B cell (primary cell): ENCODE measurements around the gene SLF2. TPM values are rescaled to one million over a fixed set of nuclear protein-coding genes. Genes with fewer than 3 reads are reported as not detected.

ENCODE experiments used
- ATAC-seq: fragments of 200-7000 bp; cut with Tn5 transposase; one replicate; pipeline ENCODE4 v1.10.0; 2021; ENCODE audit warnings: low read depth, mild to moderate bottlenecking, moderate number of reproducible peaks, moderate library complexity
- CTCF ChIA-PET: fragments of 350-600 bp; sonication (Branson Sonifier 250); formaldehyde crosslinking; loops from one replicate; lab custom pipeline; 2021; ENCODE audit warnings: antibody characterized with exemption, inconsistent platforms; lab: Charles Lee
- POLR2A ChIA-PET: fragments of 350-600 bp; sonication (Branson Sonifier 250); formaldehyde crosslinking; loops from one replicate; lab custom pipeline; 2021; ENCODE audit warnings: antibody characterized with exemption; lab: Charles Lee
- DNase-seq: peaks from one replicate; pipeline ENCODE4 v3.0.0; 2013
- H2AFZ ChIP-seq: 2 replicates; pipeline ENCODE4 v1.6.1; 2012; ENCODE audit warnings: mild to moderate bottlenecking, low read depth, low read length; ENCODE audit not compliant: insufficient read depth, poor library complexity, severe bottlenecking
- H3K27ac ChIP-seq, 2 donors: 1 replicate in 1 of 2; 2 replicates in 1 of 2; pipeline ENCODE4 v1.5.1; 2012 to 2013; ENCODE audit warnings: low read length in 2 of 2, mild to moderate bottlenecking in 2 of 2, moderate library complexity in 1 of 2
- H3K27me3 ChIP-seq, 4 experiments: fragments of 200-600 bp in 1 of 4; sonication (generic) in 1 of 4; replicated peaks in 1 of 4; 1 replicate in 2 of 4; 2 replicates in 2 of 4; pipeline versions ENCODE4 v1.6.1 to v1.7.0; 2013 to 2016; ENCODE audit warnings: low read length in 3 of 4, mild to moderate bottlenecking in 2 of 4, mixed read lengths in 1 of 4, moderate library complexity in 1 of 4; ENCODE audit not compliant: insufficient read depth in 4 of 4, control insufficient read depth in 3 of 4; ENCODE audit errors: control extremely low read depth in 1 of 4
- H3K36me3 ChIP-seq, 2 experiments: replicated peaks in 1 of 2; 1 replicate in 1 of 2; 2 replicates in 1 of 2; pipeline versions ENCODE4 v1.6.1 to v1.7.1; 2013; ENCODE audit warnings: low read length in 1 of 2; ENCODE audit not compliant: insufficient read depth in 2 of 2, control insufficient read depth in 1 of 2; ENCODE audit errors: control extremely low read depth in 1 of 2, extremely low read depth in 1 of 2
- H3K4me1 ChIP-seq, 2 donors: fragments of 200-600 bp in 1 of 2; sonication (generic) in 1 of 2; 1 replicate in 1 of 2; 2 replicates in 1 of 2; pipeline versions ENCODE4 v1.5.1 to v1.6.1; 2013 to 2017; ENCODE audit warnings: low read length in 2 of 2; ENCODE audit not compliant: control insufficient read depth in 2 of 2, insufficient read depth in 2 of 2
- H3K4me2 ChIP-seq: replicated peaks from 2 replicates; pipeline ENCODE3; 2012; ENCODE audit warnings: mild to moderate bottlenecking, low read depth, low read length; ENCODE audit not compliant: poor library complexity, severe bottlenecking
- H3K4me3 ChIP-seq, 5 experiments: fragments of 200-600 bp in 1 of 5; sonication (generic) in 1 of 5; 1 replicate in 3 of 5; 2 replicates in 2 of 5; pipeline versions ENCODE4 v1.5.1 to v1.7.0; 2011 to 2016; ENCODE audit warnings: low read length in 4 of 5, mild to moderate bottlenecking in 4 of 5, low read depth in 2 of 5, control low read depth in 1 of 5, moderate library complexity in 1 of 5; ENCODE audit not compliant: insufficient read depth in 1 of 5; ENCODE audit errors: control extremely low read depth in 1 of 5, extremely low read depth in 1 of 5
- H3K79me2 ChIP-seq: fragments of 200-600 bp; sonication (generic); one replicate; pipeline ENCODE4 v1.6.0; 2016; ENCODE audit warnings: low read length; ENCODE audit not compliant: control insufficient read depth, insufficient read depth
- H3K9ac ChIP-seq: fragments of 200-600 bp; sonication (generic); 2 replicates; pipeline ENCODE4 v1.6.1; 2017; ENCODE audit warnings: mild to moderate bottlenecking, low read length, moderate library complexity
- H3K9me3 ChIP-seq, 3 donors: one replicate each; pipeline versions ENCODE4 v1.6.1 to v1.7.1; 2013; ENCODE audit warnings: low read length in 2 of 3; ENCODE audit not compliant: control insufficient read depth in 2 of 3, insufficient read depth in 1 of 3; ENCODE audit errors: control extremely low read depth in 1 of 3
- H4K20me1 ChIP-seq: 2 replicates; pipeline ENCODE4 v1.6.0; 2012; ENCODE audit warnings: mild to moderate bottlenecking, low read length; ENCODE audit not compliant: insufficient read depth, control insufficient read depth, poor library complexity, severe bottlenecking
- H3K27ac Mint-ChIP-seq: one replicate; pipeline ENCODE4 v1.8.0; 2021; ENCODE audit warnings: mixed read lengths
- H3K27me3 Mint-ChIP-seq: one replicate; pipeline ENCODE4 v1.8.0; 2021; ENCODE audit warnings: mixed read lengths
- H3K4me1 Mint-ChIP-seq: one replicate; pipeline ENCODE4 v1.8.0; 2021; ENCODE audit warnings: mixed read lengths
- H3K4me3 Mint-ChIP-seq: one replicate; pipeline ENCODE4 v1.8.0; 2021; ENCODE audit warnings: mixed read lengths
- H3K9me3 Mint-ChIP-seq: one replicate; pipeline ENCODE4 v1.8.0; 2022; ENCODE audit warnings: mixed read lengths; ENCODE audit not compliant: insufficient read depth
- EZH2 ChIP-seq: IDR thresholded peaks from 2 replicates; pipeline ENCODE4 v1.6.1; 2012; ENCODE audit warnings: borderline replicate concordance, low read depth, mild to moderate bottlenecking, moderate library complexity, low read length; ENCODE audit not compliant: insufficient read depth, poor library complexity, severe bottlenecking
- WGBS: methylation state at CpG from one replicate; pipeline ENCODE4 v1.1.5; 2013; ENCODE audit warnings: missing lambda C conversion rate; ENCODE audit not compliant: insufficient coverage; 5-methylcytosine and 5-hydroxymethylcytosine counted together
- intact Hi-C: fragments of 100-400 bp; cut with micrococcal nuclease; formaldehyde crosslinking; loops from one replicate; pipeline ENCODE4 v1.10.0; 2022
- polyA plus RNA-seq: library from polyadenylated mRNA; depleted of rRNA; stranded (reverse); fragments of >200 nt; gene quantifications from 2 replicates; pipeline ENCODE4 v1.2.3, GENCODE V29; 2012
- total RNA-seq, 2 donors: library from RNA; stranded (reverse); fragments of 120-200 nt in 1 of 2; gene quantifications; 1 replicate in 1 of 2; 2 replicates in 1 of 2; pipeline versions ENCODE4 v1.2.3 to v1.2.4, GENCODE V29; 2013 to 2022
- TF ChIP-seq, protein P1 (sequence below): fragments of 200-600 bp; IDR thresholded peaks from one replicate; pipeline ENCODE4 v1.8.0; 2022; ENCODE audit warnings: antibody characterized with exemption, mild to moderate bottlenecking

Gene SLF2
- total and polyA plus RNA-seq, 2 donors (not counting 1 experiment from before 2014, with no cell fraction given) = 11.8 to 65.6 TPM

- Histone ChIP-seq H3K4me2 (no peak overlapping the region), H3K36me3 (peaks cover 0 to 26% of the 10 kb centered on the region in 2 experiments), H3K9me3 (no peaks in the 10 kb centered on the region), H3K4me3 (no peak overlapping the region), H3K27ac (no peak overlapping the region), H4K20me1 (no peaks in the 10 kb centered on the region), H3K27me3 (no peaks in the 10 kb centered on the region), H3K9ac (no peak overlapping the region), H2AFZ (no peak overlapping the region), H3K79me2 (no peaks in the 10 kb centered on the region), H3K4me1 (no peaks in the 10 kb centered on the region)
- no peak for ATAC-seq
- ChIA-PET POLR2A (no interaction called here), CTCF (no interaction called here)
- no peak for DNase-seq
- Mint-ChIP-seq H3K4me3 (no peak overlapping the region), H3K9me3 (no peaks in the 10 kb centered on the region), H3K4me1 (no peaks in the 10 kb centered on the region), H3K27ac (no peak overlapping the region), H3K27me3 (no peaks in the 10 kb centered on the region)
- TF ChIP-seq, protein P1, sequence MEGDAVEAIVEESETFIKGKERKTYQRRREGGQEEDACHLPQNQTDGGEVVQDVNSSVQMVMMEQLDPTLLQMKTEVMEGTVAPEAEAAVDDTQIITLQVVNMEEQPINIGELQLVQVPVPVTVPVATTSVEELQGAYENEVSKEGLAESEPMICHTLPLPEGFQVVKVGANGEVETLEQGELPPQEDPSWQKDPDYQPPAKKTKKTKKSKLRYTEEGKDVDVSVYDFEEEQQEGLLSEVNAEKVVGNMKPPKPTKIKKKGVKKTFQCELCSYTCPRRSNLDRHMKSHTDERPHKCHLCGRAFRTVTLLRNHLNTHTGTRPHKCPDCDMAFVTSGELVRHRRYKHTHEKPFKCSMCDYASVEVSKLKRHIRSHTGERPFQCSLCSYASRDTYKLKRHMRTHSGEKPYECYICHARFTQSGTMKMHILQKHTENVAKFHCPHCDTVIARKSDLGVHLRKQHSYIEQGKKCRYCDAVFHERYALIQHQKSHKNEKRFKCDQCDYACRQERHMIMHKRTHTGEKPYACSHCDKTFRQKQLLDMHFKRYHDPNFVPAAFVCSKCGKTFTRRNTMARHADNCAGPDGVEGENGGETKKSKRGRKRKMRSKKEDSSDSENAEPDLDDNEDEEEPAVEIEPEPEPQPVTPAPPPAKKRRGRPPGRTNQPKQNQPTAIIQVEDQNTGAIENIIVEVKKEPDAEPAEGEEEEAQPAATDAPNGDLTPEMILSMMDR = no peak
- TF ChIP-seq EZH2 = no peak
- WGBS = 100% methylated on average over 2 of the region's 13 CpGs
- intact Hi-C loops = no loop called here
Observed at GRCh38 chr10:100978121-100978900, 65.5 kb downstream of the SLF2 start.

- DNase-seq = no peak
- POLR2A ChIA-PET = no interaction called here
- Histone ChIP-seq H3K79me2 (no peaks in the 10 kb centered on the region), H3K9me3 (no peaks in the 10 kb centered on the region), H3K4me3 (no peak overlapping the region), H3K36me3 (peaks cover 0 to 30% of the 10 kb centered on the region in 2 experiments), H3K9ac (no peak overlapping the region), H3K4me1 (no peaks in the 10 kb centered on the region), H3K4me2 (no peak overlapping the region), H2AFZ (no peak overlapping the region), H3K27me3 (no peaks in the 10 kb centered on the region), H4K20me1 (no peaks in the 10 kb centered on the region), H3K27ac (no peak overlapping the region)
- intact Hi-C loops = no loop called here
- Mint-ChIP-seq H3K27ac (no peak overlapping the region), H3K27me3 (no peaks in the 10 kb centered on the region), H3K9me3 (no peaks in the 10 kb centered on the region), H3K4me3 (no peak overlapping the region), H3K4me1 (no peaks in the 10 kb centered on the region)
- 98% methylated on average over 7 of the region's 10 CpGs for WGBS
- CTCF ChIA-PET = no interaction called here
- TF ChIP-seq EZH2 = no peak
- no peak for ATAC-seq
Observed at GRCh38 chr10:100978901-100979195, 66.1 kb downstream of the SLF2 start.
